Neural progenitor cell (in vitro differentiated cells): ENCODE measurements around the gene UCN.

Experiments
- CTCF ChIP-seq: fragments of 200-600 bp; sonication (generic); IDR thresholded peaks from 2 replicates; pipeline ENCODE4 v1.5.1; 2017; ENCODE audit warnings: antibody characterized with exemption, mild to moderate bottlenecking
- EZH2 ChIP-seq: fragments of 200-600 bp; sonication (generic); IDR thresholded peaks from 2 replicates; pipeline ENCODE4 v1.6.1; 2017; ENCODE audit warnings: antibody characterized with exemption, mild to moderate bottlenecking, moderate library complexity

GRCh38 chr2:27270131-27270530 is 38.1 kb downstream of the UCN start:
- TF ChIP-seq CTCF: no peak
- TF ChIP-seq EZH2: no peak
